Esophagus (tissue), 2 donors: ENCODE results near the gene COBLL1. TPM values are rescaled to one million over a fixed set of nuclear protein-coding genes. Genes with fewer than 3 reads are reported as not detected.

Source experiments
- H3K27ac ChIP-seq, 2 donors: one replicate each; pipeline ENCODE4 v1.5.1; 2013; ENCODE audit warnings: low read depth in 2 of 2, mild to moderate bottlenecking in 2 of 2, inconsistent platforms in 1 of 2, low read length in 1 of 2, moderate library complexity in 1 of 2
- H3K27me3 ChIP-seq, 2 donors: one replicate each; pipeline ENCODE4 v1.6.1; 2013; ENCODE audit warnings: low read length in 2 of 2, control low read depth in 1 of 2, mild to moderate bottlenecking in 1 of 2; ENCODE audit not compliant: insufficient read depth in 2 of 2, control insufficient read depth in 1 of 2
- H3K36me3 ChIP-seq, 2 donors: one replicate each; pipeline ENCODE4 v1.6.1; 2013; ENCODE audit warnings: low read length in 1 of 2; ENCODE audit not compliant: control insufficient read depth in 2 of 2, insufficient read depth in 2 of 2
- H3K4me1 ChIP-seq, 2 donors: one replicate each; pipeline ENCODE4 v1.6.1; 2013; ENCODE audit warnings: low read length in 1 of 2; ENCODE audit not compliant: control insufficient read depth in 2 of 2, insufficient read depth in 2 of 2
- H3K4me3 ChIP-seq, 2 donors: one replicate each; pipeline ENCODE4 v1.5.1; 2013; ENCODE audit warnings: low read length in 2 of 2, mild to moderate bottlenecking in 2 of 2, low read depth in 1 of 2, moderate library complexity in 1 of 2
- H3K9me3 ChIP-seq, 2 donors: one replicate each; pipeline ENCODE4 v1.6.1; 2013; ENCODE audit warnings: mild to moderate bottlenecking in 2 of 2, low read depth in 1 of 2, low read length in 1 of 2, moderate library complexity in 1 of 2; ENCODE audit not compliant: control insufficient read depth in 2 of 2, insufficient read depth in 1 of 2
- WGBS, 2 donors: extraction: QIAGEN DNeasy Blood & Tissue Kit; methylation state at CpG; one replicate each; pipeline ENCODE4 v1.1.7; 2013; 5-methylcytosine and 5-hydroxymethylcytosine counted together
- polyA plus RNA-seq, 2 donors: library from polyadenylated mRNA; stranded (reverse); fragments of 200-250 nt; gene quantifications; one replicate each; pipeline ENCODE4 v1.2.3, GENCODE V29; 2013
- donor health status: healthy with polysubstance abuse.
- donor health status: Bipolar disorder and iron deficiency.

Gene COBLL1
- polyA plus RNA-seq, 2 donors = 18.0 to 27.9 TPM

DNA sequence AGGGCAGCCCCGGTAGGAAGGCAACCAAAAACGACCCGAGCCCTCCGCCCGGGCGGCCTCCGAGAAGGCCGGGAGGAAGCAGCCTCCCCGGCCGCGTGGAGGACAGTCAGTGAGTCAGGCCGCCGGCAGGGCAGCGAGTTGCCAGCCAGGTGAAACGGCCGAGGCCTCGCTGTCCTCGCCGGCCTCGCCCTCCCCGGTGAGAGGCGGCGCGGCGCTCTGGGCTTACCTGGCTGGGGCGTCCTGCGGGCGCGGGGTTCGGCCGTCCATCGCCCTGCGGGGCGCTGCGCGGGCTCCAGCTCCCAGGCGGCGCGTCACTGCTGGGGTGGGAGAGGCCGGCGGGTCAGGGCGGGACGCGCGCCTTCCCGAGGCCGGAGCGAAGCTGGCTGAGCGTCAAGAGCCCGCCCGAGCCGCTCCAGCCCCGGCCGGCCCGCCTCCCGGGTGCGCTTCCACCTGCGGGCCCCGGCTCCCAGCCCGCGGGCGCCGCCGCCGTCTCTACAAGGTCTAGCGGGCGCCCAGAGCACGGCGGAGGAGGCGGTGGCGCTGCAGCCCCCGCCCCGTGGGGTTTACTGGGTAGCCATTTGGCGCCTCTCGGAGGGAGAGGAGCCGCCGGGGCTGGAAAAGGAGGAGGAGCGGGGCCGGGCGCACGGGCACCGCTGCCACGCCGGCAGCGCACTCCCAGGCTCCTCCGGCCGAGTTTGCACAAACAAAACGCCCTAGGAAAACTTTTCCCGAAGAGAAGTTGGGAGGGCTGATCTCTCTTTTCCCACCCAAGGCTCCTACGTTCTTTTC, 499 bp downstream of the COBLL1 start:
- Histone ChIP-seq H3K36me3 (peaks cover 0 to 2% of the 10 kb centered on the region in 2 donors), H3K27me3 (no peaks in the 10 kb centered on the region), H3K4me1 (peaks cover 0 to 3% of the 10 kb centered on the region in 2 donors), H3K4me3 (peak overlapping the region; percentile 77 to 97), H3K9me3 (no peaks in the 10 kb centered on the region), H3K27ac (peak overlapping the region; percentile 95 to 99)
- WGBS, 2 donors = 0 to 1% methylated on average over 54 to 90 of the region's 90 CpGs

DNA sequence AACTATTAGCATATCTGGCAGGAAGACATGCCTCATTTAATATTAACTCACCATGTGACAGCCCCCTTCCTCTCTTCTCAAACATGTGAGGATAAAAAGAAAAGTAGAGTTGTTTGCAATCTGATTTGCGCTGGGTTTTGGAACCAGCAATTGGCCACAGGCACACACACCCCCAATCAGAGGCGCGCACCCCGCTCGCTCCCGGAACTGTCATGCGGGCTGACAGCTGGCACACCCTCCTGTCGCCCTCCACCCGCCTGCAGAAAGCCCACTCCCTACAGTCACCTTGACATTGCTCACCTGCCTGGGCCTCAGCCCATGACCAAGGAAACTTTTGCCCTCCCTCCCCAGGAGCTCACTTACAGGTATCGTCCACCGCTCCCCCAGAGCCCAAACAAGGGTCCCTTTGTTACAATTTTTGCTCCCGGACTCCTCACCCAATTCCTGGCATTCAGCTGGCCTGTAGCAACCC, 1.1 kb downstream of the COBLL1 start:
- Histone ChIP-seq H3K9me3 (no peaks in the 10 kb centered on the region), H3K4me3 (peak overlapping the region; percentile 77 to 97), H3K36me3 (peaks cover 0 to 2% of the 10 kb centered on the region in 2 donors), H3K27me3 (no peaks in the 10 kb centered on the region), H3K4me1 (peaks cover 0 to 3% of the 10 kb centered on the region in 2 donors), H3K27ac (peak overlapping the region; percentile 95 to 99)
- WGBS, 2 donors = 1 to 2% methylated on average over 12 of the region's 12 CpGs

DNA sequence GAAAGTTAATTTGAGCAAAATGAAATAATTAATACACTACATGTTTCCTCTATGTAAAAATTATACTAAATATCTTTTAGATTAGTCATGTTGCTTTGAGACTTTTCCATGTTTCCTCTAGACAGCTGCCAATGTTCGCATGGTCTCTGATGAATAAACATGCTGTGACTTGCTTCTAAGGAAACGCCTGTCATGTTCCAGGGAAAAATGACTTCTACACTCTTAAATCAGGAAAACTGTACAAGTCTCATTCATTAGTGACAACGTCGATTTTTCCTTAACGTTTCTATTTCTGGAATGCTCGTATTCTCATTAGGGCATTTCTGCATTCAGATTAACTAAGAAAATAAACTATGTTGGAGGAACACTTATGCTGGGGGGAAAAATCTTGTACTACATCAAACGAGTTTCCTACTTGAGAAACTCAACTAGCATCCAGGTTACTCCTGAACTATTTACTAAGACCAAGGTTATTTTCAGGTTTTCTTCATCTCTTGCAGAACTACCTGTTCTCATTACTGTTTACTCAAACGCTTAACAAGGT, 1.6 kb downstream of the COBLL1 start:
- H3K4me1 ChIP-seq = peaks cover 0 to 3% of the 10 kb centered on the region in 2 donors
- peaks cover 0 to 2% of the 10 kb centered on the region in 2 donors for H3K36me3 ChIP-seq
- H3K9me3 ChIP-seq = no peaks in the 10 kb centered on the region
- peak overlapping the region; percentile 30 to 95 for H3K27ac ChIP-seq
- no peaks in the 10 kb centered on the region for H3K27me3 ChIP-seq
- H3K4me3 ChIP-seq = peak overlapping the region; percentile 77 to 97
- 5 to 8% methylated on average over 8 of the region's 8 CpGs for WGBS, 2 donors

DNA sequence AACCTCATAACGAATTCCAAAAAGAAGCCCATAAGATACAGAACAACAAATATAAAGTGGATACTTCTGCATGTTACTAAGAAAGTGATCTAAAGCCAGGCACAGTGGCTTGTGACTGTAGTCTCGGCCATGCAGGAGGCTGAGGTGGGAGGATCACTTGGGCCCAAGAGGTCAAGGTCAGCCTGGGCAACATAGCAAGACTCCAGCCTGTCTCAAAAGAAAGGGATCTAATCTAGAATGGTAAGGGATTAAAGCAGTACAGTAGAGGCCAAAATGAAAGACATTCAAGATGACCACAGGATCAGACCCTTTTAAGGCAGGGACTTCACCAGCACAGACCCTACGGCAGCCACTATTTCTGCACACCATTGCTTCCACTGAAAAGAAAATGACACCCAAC, 3.8 kb downstream of the COBLL1 start:
- H3K4me3 ChIP-seq = no peak overlapping the region
- peaks cover 0 to 2% of the 10 kb centered on the region in 2 donors for H3K36me3 ChIP-seq
- no peaks in the 10 kb centered on the region for H3K9me3 ChIP-seq
- peaks cover 0 to 3% of the 10 kb centered on the region in 2 donors for H3K4me1 ChIP-seq
- H3K27ac ChIP-seq = peak overlapping the region in 1 of 2 donors; percentile 20
- WGBS, 2 donors = 73 to 82% methylated on average over 3 of the region's 3 CpGs
- H3K27me3 ChIP-seq = no peaks in the 10 kb centered on the region

DNA sequence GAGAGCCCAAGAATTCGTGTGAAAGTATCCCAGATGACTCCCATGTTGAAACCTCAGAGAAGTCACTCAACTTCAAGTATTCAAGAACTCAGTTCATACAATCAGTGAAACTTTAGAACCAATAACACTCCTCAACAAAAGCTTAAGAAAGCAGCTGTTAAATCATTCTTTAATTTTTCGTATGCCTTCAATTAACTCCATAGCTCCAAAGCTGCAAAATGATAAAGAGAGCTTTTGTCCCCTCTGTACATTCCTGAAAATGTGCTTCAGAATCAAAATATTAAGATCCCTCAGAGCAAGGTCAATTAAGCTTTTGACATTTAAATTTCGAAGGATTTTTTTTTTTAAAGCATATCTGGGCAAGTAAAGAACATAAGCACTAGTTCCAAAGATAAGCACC, 4.7 kb downstream of the COBLL1 start:
- H3K4me1 ChIP-seq = peaks cover 0 to 3% of the 10 kb centered on the region in 2 donors
- H3K4me3 ChIP-seq = no peak overlapping the region
- H3K27ac ChIP-seq = no peak overlapping the region
- no peaks in the 10 kb centered on the region for H3K9me3 ChIP-seq
- 45 to 52% methylated on average over 3 of the region's 3 CpGs for WGBS, 2 donors
- H3K27me3 ChIP-seq = no peaks in the 10 kb centered on the region
- H3K36me3 ChIP-seq = peaks cover 0 to 2% of the 10 kb centered on the region in 2 donors

DNA sequence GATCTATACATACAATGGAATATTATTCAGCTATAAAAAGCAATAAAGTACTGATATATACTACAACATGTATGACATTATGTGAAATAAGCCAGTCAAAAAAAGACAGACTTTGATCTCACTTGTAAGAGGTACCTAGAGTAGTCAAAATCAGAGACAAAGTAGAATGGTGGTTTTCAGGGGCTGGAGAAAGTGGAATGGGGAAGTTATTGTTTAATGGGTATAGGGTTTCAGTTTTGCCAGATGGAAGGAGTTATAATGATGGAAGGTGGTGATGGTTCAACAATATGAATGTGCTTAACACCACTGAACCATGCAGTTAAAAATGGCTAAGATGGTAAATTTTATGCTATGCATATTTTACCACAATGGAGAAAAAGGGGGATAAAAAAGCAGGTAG, 6.3 kb downstream of the COBLL1 start:
- Histone ChIP-seq H3K27me3 (no peaks in the 10 kb centered on the region), H3K9me3 (no peaks in the 10 kb centered on the region), H3K36me3 (peaks cover 0 to 2% of the 10 kb centered on the region in 2 donors), H3K27ac (no peak overlapping the region), H3K4me1 (peaks cover 0 to 3% of the 10 kb centered on the region in 2 donors), H3K4me3 (no peak overlapping the region)

DNA sequence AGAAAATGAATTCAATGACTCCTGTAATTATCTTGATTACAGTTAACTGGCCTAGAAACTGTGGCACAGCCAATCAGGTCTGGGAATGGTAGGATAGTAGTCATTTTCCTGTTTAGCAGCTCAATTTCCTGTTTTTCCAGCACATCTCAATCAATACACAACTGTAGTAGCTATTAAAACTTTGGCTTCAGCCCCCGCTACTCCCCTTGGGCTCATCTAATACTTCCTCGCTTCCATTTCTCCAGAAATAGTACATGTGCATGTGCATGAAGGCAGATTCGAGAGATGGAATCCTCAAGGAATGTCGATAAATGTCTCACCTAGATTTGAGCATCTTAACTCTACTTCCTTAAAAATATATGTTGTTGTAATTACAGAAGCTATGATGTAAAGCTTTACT, 9.7 kb downstream of the COBLL1 start:
- H3K27me3 ChIP-seq = no peaks in the 10 kb centered on the region
- H3K4me1 ChIP-seq = no peaks in the 10 kb centered on the region
- WGBS, 2 donors = 78 to 83% methylated on average over 4 of the region's 4 CpGs
- H3K4me3 ChIP-seq = no peak overlapping the region
- H3K9me3 ChIP-seq = no peaks in the 10 kb centered on the region
- no peak overlapping the region for H3K27ac ChIP-seq
- no peaks in the 10 kb centered on the region for H3K36me3 ChIP-seq

DNA sequence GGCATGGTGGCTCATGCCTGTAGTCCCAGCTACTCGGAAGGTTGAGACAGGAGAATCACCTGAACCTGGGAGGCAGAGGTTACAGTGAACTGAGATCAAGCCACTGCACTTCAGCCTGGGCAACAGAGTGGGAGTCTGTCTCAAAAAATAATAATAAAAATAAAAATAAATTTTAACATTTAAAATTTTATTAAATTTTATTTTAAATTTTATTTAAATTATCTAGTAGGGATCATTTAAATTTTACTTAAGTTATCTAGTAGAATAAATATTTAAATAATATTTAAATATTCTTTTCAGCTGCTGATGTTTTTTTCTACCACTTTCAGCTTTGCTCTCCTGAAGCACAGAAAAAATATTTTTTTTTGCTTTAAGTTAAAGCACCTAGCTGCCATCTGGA, 10.4 kb downstream of the COBLL1 start:
- H3K27ac ChIP-seq = no peak overlapping the region
- no peaks in the 10 kb centered on the region for H3K27me3 ChIP-seq
- no peaks in the 10 kb centered on the region for H3K4me1 ChIP-seq
- no peaks in the 10 kb centered on the region for H3K9me3 ChIP-seq
- 79 to 88% methylated on average over 1 of the region's 1 CpG for WGBS, 2 donors
- H3K36me3 ChIP-seq = no peaks in the 10 kb centered on the region
- no peak overlapping the region for H3K4me3 ChIP-seq

DNA sequence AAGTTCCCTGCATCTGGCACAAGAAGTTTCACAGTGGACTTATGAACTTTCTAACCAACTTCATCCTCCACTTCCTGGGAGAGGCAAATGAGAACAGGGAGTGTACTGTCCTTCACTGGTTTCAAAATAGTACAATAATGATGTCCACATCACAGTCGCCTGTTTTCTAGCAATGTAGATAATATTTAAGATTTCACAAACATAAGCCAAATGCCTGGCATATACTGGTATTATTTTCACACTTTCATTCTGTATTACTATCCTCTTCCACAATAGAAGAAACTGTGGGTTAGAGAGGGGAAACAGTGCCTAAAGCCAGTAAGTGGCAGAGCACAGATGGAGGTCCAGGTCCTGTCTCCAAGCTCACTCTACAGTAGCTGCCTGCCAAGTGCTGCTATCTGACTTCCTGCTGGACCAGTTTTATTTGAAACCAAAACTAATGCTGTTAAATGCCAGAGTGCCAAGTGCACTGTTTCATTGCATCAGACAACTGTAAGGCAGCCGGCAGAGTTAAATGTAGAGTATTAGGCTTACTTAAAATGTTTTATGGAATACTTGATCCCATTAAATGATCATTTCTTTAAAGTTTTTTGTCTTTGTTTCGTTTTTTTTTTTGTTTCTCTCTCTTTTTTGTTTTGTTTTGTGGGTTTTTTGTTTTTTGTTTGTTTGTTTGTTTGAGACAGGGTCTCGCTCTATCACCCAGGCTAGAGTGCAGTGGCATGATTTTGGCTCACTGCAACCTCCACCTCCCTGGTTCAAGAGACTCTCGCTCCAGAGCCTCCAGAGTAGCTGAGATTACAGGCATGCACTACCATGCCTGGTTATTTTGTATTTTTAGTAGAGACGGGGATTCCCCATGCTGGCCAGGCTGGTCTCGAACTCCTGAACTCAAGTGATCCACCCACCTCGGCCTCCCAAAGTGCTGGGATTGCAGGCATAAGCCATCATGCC, 15.1 kb downstream of the COBLL1 start:
- H3K27ac ChIP-seq = peak overlapping the region; percentile 73 to 86
- no peaks in the 10 kb centered on the region for H3K36me3 ChIP-seq
- H3K4me1 ChIP-seq = peaks cover 0 to 2% of the 10 kb centered on the region in 2 donors
- 43 to 53% methylated on average over 8 of the region's 8 CpGs for WGBS, 2 donors
- no peaks in the 10 kb centered on the region for H3K27me3 ChIP-seq
- H3K4me3 ChIP-seq = no peak overlapping the region
- H3K9me3 ChIP-seq = no peaks in the 10 kb centered on the region
